ENCODE results near the gene ARHGAP18.

DNA sequence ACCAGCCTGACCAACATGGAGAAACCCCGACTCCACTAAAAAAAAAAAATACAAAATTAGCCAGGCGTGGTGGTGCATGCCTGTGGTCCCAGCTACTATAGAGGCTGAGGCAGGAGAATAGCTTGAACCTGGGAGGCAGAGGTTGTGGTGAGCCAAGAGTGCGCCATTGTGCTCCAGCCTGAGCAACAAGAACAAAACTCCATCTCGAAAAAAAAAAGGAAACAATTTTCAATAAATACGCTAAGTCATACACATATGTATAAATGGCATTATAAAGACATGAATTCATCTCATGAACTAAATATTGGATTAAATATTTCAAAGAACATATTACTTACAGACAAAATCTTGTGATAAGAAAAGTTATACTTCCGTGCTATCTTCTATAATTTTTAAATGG is 2.9 kb downstream of the ARHGAP18 start:
- TF ChIP-seq, protein P1, sequence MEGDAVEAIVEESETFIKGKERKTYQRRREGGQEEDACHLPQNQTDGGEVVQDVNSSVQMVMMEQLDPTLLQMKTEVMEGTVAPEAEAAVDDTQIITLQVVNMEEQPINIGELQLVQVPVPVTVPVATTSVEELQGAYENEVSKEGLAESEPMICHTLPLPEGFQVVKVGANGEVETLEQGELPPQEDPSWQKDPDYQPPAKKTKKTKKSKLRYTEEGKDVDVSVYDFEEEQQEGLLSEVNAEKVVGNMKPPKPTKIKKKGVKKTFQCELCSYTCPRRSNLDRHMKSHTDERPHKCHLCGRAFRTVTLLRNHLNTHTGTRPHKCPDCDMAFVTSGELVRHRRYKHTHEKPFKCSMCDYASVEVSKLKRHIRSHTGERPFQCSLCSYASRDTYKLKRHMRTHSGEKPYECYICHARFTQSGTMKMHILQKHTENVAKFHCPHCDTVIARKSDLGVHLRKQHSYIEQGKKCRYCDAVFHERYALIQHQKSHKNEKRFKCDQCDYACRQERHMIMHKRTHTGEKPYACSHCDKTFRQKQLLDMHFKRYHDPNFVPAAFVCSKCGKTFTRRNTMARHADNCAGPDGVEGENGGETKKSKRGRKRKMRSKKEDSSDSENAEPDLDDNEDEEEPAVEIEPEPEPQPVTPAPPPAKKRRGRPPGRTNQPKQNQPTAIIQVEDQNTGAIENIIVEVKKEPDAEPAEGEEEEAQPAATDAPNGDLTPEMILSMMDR (IDR thresholded peaks at IDR 0.05), result no peak
- no peak for TF ChIP-seq POLR2A (IDR thresholded peaks at IDR 0.05)
